Endodermal cell (in vitro differentiated cells): ENCODE measurements around the gene ZFP57. TPM values are rescaled to one million over a fixed set of nuclear protein-coding genes. Genes with fewer than 3 reads are reported as not detected.

ENCODE experiments used
- DNase-seq: peaks from one replicate; pipeline ENCODE4 v3.0.0-alpha.2; 2017
- H3K27ac ChIP-seq: 2 replicates; pipeline ENCODE4 v1.5.1; 2013; ENCODE audit warnings: mild to moderate bottlenecking, low read depth, low read length, moderate library complexity
- H3K27me3 ChIP-seq: 2 replicates; pipeline ENCODE4 v1.6.1; 2013; ENCODE audit warnings: mild to moderate bottlenecking, low read length, moderate library complexity; ENCODE audit not compliant: insufficient read depth, control insufficient read depth, poor library complexity, severe bottlenecking
- H3K36me3 ChIP-seq: 2 replicates; pipeline ENCODE4 v1.7.0; 2013; ENCODE audit warnings: mild to moderate bottlenecking, low read length, moderate library complexity; ENCODE audit not compliant: control insufficient read depth, insufficient read depth
- H3K4me1 ChIP-seq: one replicate; pipeline ENCODE4 v1.7.0; 2013; ENCODE audit warnings: low read length; ENCODE audit not compliant: control insufficient read depth, insufficient read depth
- H3K4me3 ChIP-seq: 2 replicates; pipeline ENCODE4 v1.5.1; 2013; ENCODE audit warnings: mild to moderate bottlenecking, low read length, moderate library complexity
- H3K9ac ChIP-seq: 2 replicates; pipeline ENCODE4 v1.6.1; 2013; ENCODE audit warnings: mild to moderate bottlenecking, low read length, moderate library complexity; ENCODE audit not compliant: poor library complexity, severe bottlenecking; ENCODE audit errors: extremely low read depth
- H3K9me3 ChIP-seq: 2 replicates; pipeline ENCODE4 v1.6.1; 2013; ENCODE audit warnings: mild to moderate bottlenecking, low read length, moderate library complexity; ENCODE audit not compliant: control insufficient read depth
- H3K27ac Mint-ChIP-seq: 2 replicates; pipeline ENCODE4 v1.8.0; 2020; ENCODE audit warnings: mixed read lengths
- H3K27me3 Mint-ChIP-seq: 2 replicates; pipeline ENCODE4 v1.8.0; 2021; ENCODE audit warnings: mild to moderate bottlenecking, mixed read lengths; ENCODE audit not compliant: insufficient read depth
- H3K36me3 Mint-ChIP-seq: 2 replicates; pipeline ENCODE4 v1.8.0; 2020; ENCODE audit warnings: low read depth, mixed read lengths
- H3K4me1 Mint-ChIP-seq: 2 replicates; pipeline ENCODE4 v1.8.0; 2020; ENCODE audit warnings: mixed read lengths
- H3K4me3 Mint-ChIP-seq: 2 replicates; pipeline ENCODE4 v1.8.0; 2020; ENCODE audit warnings: mild to moderate bottlenecking, moderate library complexity, mixed read lengths
- H3K9me3 Mint-ChIP-seq: 2 replicates; pipeline ENCODE4 v1.8.0; 2020; ENCODE audit warnings: mild to moderate bottlenecking, mixed read lengths
- CTCF ChIP-seq: fragments of 200-600 bp; sonication (generic); conservative IDR thresholded peaks from 2 replicates; pipeline ENCODE4 v1.5.0; 2021; ENCODE audit warnings: antibody characterized with exemption, mild to moderate bottlenecking
- WGBS, 2 experiments: methylation state at CpG; one replicate each; pipeline versions ENCODE4 v1.1.5 to v1.1.7; 2013; ENCODE audit warnings: missing lambda C conversion rate in 2 of 2, mixed read lengths in 1 of 2; ENCODE audit not compliant: insufficient coverage in 1 of 2, insufficient read length in 1 of 2; 5-methylcytosine and 5-hydroxymethylcytosine counted together
- total RNA-seq, 2 donors: library from RNA; stranded (reverse); fragmentation: NEBNext Ultra II Directional in 1 of 2; extraction: Animal tissue kit (Norgen Biotek cat#: 25700) in 1 of 2; gene quantifications; 2 replicates in 1 of 2; 3 replicates in 1 of 2; pipeline ENCODE4 v1.2.1, GENCODE V29; 2021

The ZFP57 gene
- total RNA-seq, 2 donors from 2014 or later, result 0.24 to 0.59 TPM

GRCh38 chr6:29655658-29656057 is 25.3 kb downstream of the ZFP57 start:
- Mint-ChIP-seq H3K9me3 (no peaks in the 10 kb centered on the region), H3K27ac (no peak overlapping the region), H3K4me3 (no peak overlapping the region), H3K27me3 (peaks cover 37% of the 10 kb centered on the region), H3K4me1 (peaks cover 24% of the 10 kb centered on the region), H3K36me3 (no peaks in the 10 kb centered on the region)
- H3K36me3 ChIP-seq, result no peaks in the 10 kb centered on the region
- no peak overlapping the region for H3K4me3 ChIP-seq
- no peak for DNase-seq
- no peaks in the 10 kb centered on the region for H3K4me1 ChIP-seq
- TF ChIP-seq CTCF, result no peak
- H3K9ac ChIP-seq, result no peak overlapping the region
- H3K9me3 ChIP-seq, result no peaks in the 10 kb centered on the region
- WGBS, 2 experiments, result 82 to 83% methylated on average over 2 to 6 of the region's 6 CpGs
- peaks cover 52% of the 10 kb centered on the region for H3K27me3 ChIP-seq
- no peak overlapping the region for H3K27ac ChIP-seq

- no peaks in the 10 kb centered on the region for H3K4me1 ChIP-seq
- peaks cover 26% of the 10 kb centered on the region for H3K27me3 Mint-ChIP-seq
- 6 to 7% methylated on average over 3 to 6 of the region's 8 CpGs for WGBS, 2 experiments
- no peak overlapping the region for H3K27ac ChIP-seq
- no peak overlapping the region for H3K9ac ChIP-seq
- H3K4me1 Mint-ChIP-seq, result peaks cover 24% of the 10 kb centered on the region
- DNase-seq, result peak; percentile 63
- H3K9me3 Mint-ChIP-seq, result no peaks in the 10 kb centered on the region
- H3K4me3 ChIP-seq, result no peak overlapping the region
- peaks cover 38% of the 10 kb centered on the region for H3K27me3 ChIP-seq
- H3K27ac Mint-ChIP-seq, result no peak overlapping the region
- no peaks in the 10 kb centered on the region for H3K9me3 ChIP-seq
- no peaks in the 10 kb centered on the region for H3K36me3 ChIP-seq
- H3K36me3 Mint-ChIP-seq, result no peaks in the 10 kb centered on the region
- TF ChIP-seq CTCF, result peak; percentile 86
- no peak overlapping the region for H3K4me3 Mint-ChIP-seq
Observed at GRCh38 chr6:29653452-29654038, 27.4 kb downstream of the ZFP57 start.

GRCh38 chr6:29652198-29652584 is 28.8 kb downstream of the ZFP57 start:
- Histone ChIP-seq H3K9me3 (no peaks in the 10 kb centered on the region), H3K27me3 (peaks cover 25% of the 10 kb centered on the region), H3K27ac (no peak overlapping the region), H3K9ac (no peak overlapping the region), H3K4me1 (no peaks in the 10 kb centered on the region), H3K36me3 (no peaks in the 10 kb centered on the region), H3K4me3 (no peak overlapping the region)
- TF ChIP-seq CTCF, result no peak
- H3K27me3 Mint-ChIP-seq, result peaks cover 16% of the 10 kb centered on the region
- H3K4me3 Mint-ChIP-seq, result no peak overlapping the region
- H3K36me3 Mint-ChIP-seq, result no peaks in the 10 kb centered on the region
- H3K9me3 Mint-ChIP-seq, result no peaks in the 10 kb centered on the region
- peaks cover 23% of the 10 kb centered on the region for H3K4me1 Mint-ChIP-seq
- peak; percentile 58 for DNase-seq
- WGBS, 2 experiments, result 86 to 95% methylated on average over 6 to 10 of the region's 10 CpGs
- H3K27ac Mint-ChIP-seq, result no peak overlapping the region
